ENCODE measurements around the gene DLAT. TPM values are rescaled to one million over a fixed set of nuclear protein-coding genes. Genes with fewer than 3 reads are reported as not detected.
A peak's percentile ranks its signal among the peaks of the same experiment; 100 is the strongest.

Gene DLAT
- total RNA-seq, 1 donor from 2014 or later = 34.2 TPM

DNA sequence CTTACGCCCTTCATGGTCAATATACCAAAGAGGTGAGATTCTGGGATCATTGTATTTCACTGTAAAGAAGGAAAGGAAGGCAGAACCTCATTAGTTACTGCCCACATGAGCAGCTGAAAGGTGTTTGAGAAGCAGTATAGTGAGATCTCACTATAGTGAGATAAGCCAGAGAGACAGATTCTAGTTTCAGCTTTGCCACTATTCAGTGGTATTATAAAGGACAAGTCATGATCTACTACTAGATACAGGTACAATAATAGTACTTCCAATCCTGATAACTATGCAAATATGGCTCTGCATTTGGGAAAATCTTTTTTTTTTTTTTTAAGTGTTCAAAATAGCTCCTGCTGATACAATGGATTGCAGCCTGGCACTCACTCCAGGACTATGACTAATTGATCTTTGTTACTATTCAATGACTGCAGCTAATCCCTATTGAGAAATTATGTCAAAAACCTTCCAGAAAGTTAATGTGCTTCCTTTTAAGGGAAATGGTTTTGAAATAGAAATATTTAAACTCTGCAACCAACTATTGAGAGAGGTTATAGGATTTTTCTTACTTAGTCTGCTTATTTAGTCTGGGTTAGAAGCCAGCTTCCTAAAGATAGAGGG, 8.3 kb upstream of the DLAT start:
- TF ChIP-seq, protein P1, sequence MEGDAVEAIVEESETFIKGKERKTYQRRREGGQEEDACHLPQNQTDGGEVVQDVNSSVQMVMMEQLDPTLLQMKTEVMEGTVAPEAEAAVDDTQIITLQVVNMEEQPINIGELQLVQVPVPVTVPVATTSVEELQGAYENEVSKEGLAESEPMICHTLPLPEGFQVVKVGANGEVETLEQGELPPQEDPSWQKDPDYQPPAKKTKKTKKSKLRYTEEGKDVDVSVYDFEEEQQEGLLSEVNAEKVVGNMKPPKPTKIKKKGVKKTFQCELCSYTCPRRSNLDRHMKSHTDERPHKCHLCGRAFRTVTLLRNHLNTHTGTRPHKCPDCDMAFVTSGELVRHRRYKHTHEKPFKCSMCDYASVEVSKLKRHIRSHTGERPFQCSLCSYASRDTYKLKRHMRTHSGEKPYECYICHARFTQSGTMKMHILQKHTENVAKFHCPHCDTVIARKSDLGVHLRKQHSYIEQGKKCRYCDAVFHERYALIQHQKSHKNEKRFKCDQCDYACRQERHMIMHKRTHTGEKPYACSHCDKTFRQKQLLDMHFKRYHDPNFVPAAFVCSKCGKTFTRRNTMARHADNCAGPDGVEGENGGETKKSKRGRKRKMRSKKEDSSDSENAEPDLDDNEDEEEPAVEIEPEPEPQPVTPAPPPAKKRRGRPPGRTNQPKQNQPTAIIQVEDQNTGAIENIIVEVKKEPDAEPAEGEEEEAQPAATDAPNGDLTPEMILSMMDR (IDR thresholded peaks at IDR 0.05; ENCODE audit: insufficient read depth, low read depth, low read length) = no peak
- no peak for TF ChIP-seq EZH2 (IDR thresholded peaks at IDR 0.05; ENCODE audit: insufficient read depth, low read length)
- Mint-ChIP-seq H3K9me3 (ENCODE audit: unreplicated experiment) (no peaks in the 10 kb centered on the region), H3K36me3 (ENCODE audit: low read depth, unreplicated experiment) (peaks cover 10% of the 10 kb centered on the region), H3K4me1 (ENCODE audit: low read depth, unreplicated experiment) (peaks cover 20% of the 10 kb centered on the region), H3K27ac (ENCODE audit: unreplicated experiment) (no peak overlapping the region), H3K27me3 (ENCODE audit: low read depth, unreplicated experiment) (no peaks in the 10 kb centered on the region), H3K4me3 (ENCODE audit: unreplicated experiment) (no peak overlapping the region)
- Histone ChIP-seq H3K4me1 (ENCODE audit: insufficient read depth, low read length) (peaks cover 17% of the 10 kb centered on the region), H3K27me3 (ENCODE audit: insufficient read depth, low read length) (no peaks in the 10 kb centered on the region), H3K4me3 (ENCODE audit: insufficient read depth, low read depth, low read length) (no peak overlapping the region), H3K27ac (ENCODE audit: low read depth, low read length) (peak overlapping the region; percentile 57), H3K79me2 (ENCODE audit: insufficient read depth, low read length) (no peaks in the 10 kb centered on the region), H3K36me3 (ENCODE audit: insufficient read depth, low read length) (peaks cover 15% of the 10 kb centered on the region), H4K20me1 (ENCODE audit: insufficient read depth, low read length) (no peaks in the 10 kb centered on the region), H3K9ac (ENCODE audit: low read length) (peak overlapping the region; percentile 4), H3K4me2 (ENCODE audit: low read length) (peak overlapping the region; percentile 45), H2AFZ (ENCODE audit: low read depth, low read length) (no peak overlapping the region), H3K9me3 (ENCODE audit: insufficient read depth, low read depth, low read length) (no peaks in the 10 kb centered on the region)
- no peak for FAIRE-seq
- DNase-seq (ENCODE audit: low read depth) = peak; percentile 40

DNA sequence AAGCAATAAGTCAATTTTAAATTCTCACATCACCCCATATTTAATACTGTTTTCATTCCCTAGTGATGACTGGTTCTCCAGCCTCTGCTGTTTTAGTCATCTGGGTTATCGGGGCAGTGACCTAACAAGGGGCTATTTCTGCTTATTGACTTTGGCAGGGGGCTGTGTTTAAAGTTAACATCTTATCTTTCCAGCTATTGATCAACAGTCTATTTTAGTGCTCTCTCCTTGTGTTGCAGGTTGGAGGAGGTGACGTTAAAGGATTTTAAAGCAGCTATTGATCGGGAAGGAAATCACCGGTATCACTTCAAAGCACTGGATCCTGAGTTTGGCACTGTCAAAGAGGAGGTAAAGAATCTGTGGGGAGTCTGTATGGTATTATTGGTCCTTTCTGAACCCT, 7.7 kb upstream of the DLAT start:
- H3K4me3 ChIP-seq (ENCODE audit: insufficient read depth, low read depth, low read length) = no peak overlapping the region
- peaks cover 17% of the 10 kb centered on the region for H3K4me1 ChIP-seq (ENCODE audit: insufficient read depth, low read length)
- H3K4me1 Mint-ChIP-seq (ENCODE audit: low read depth, unreplicated experiment) = peaks cover 20% of the 10 kb centered on the region
- no peak overlapping the region for H3K4me3 Mint-ChIP-seq (ENCODE audit: unreplicated experiment)
- H3K27ac Mint-ChIP-seq (ENCODE audit: unreplicated experiment) = no peak overlapping the region
- no peak overlapping the region for H3K27ac ChIP-seq (ENCODE audit: low read depth, low read length)
- peak; percentile 53 for DNase-seq (ENCODE audit: low read depth)
- H3K79me2 ChIP-seq (ENCODE audit: insufficient read depth, low read length) = no peaks in the 10 kb centered on the region
- H3K27me3 Mint-ChIP-seq (ENCODE audit: low read depth, unreplicated experiment) = no peaks in the 10 kb centered on the region
- H3K36me3 ChIP-seq (ENCODE audit: insufficient read depth, low read length) = peaks cover 15% of the 10 kb centered on the region
- H3K36me3 Mint-ChIP-seq (ENCODE audit: low read depth, unreplicated experiment) = peaks cover 10% of the 10 kb centered on the region
- no peaks in the 10 kb centered on the region for H3K9me3 ChIP-seq (ENCODE audit: insufficient read depth, low read depth, low read length)
- H3K9me3 Mint-ChIP-seq (ENCODE audit: unreplicated experiment) = no peaks in the 10 kb centered on the region
- no peak for TF ChIP-seq EZH2 (IDR thresholded peaks at IDR 0.05; ENCODE audit: insufficient read depth, low read length)
- TF ChIP-seq, protein P1 (IDR thresholded peaks at IDR 0.05; ENCODE audit: insufficient read depth, low read depth, low read length) = no peak
- no peaks in the 10 kb centered on the region for H4K20me1 ChIP-seq (ENCODE audit: insufficient read depth, low read length)
- H3K27me3 ChIP-seq (ENCODE audit: insufficient read depth, low read length) = no peaks in the 10 kb centered on the region
- H3K9ac ChIP-seq (ENCODE audit: low read length) = no peak overlapping the region
- no peak overlapping the region for H2AFZ ChIP-seq (ENCODE audit: low read depth, low read length)
- peak; percentile 20 for FAIRE-seq
- peak overlapping the region; percentile 45 for H3K4me2 ChIP-seq (ENCODE audit: low read length)

DNA sequence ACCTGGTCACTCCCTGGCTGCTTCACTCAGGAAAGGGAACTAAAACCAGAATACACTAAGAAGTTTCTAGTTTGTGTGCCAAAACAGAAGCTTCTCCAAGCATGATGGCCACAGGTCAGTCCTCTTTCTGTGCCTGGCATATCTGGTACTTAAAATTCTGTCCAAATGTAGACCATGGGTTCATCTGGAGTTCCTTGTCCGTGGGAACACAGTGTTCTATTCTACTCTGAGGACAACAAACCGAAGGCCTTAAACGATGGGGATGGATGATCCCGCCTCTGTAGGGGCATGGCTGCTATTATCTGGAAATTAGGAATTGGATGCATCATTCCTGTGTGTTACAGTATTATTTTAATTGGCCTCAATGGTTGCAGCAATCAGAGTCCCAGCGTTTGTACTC, 6.1 kb upstream of the DLAT start:
- H2AFZ ChIP-seq (ENCODE audit: low read depth, low read length) = no peak overlapping the region
- no peak for TF ChIP-seq EZH2 (IDR thresholded peaks at IDR 0.05; ENCODE audit: insufficient read depth, low read length)
- Mint-ChIP-seq H3K27me3 (ENCODE audit: low read depth, unreplicated experiment) (no peaks in the 10 kb centered on the region), H3K4me3 (ENCODE audit: unreplicated experiment) (no peak overlapping the region), H3K36me3 (ENCODE audit: low read depth, unreplicated experiment) (peaks cover 10% of the 10 kb centered on the region), H3K27ac (ENCODE audit: unreplicated experiment) (no peak overlapping the region), H3K9me3 (ENCODE audit: unreplicated experiment) (no peaks in the 10 kb centered on the region), H3K4me1 (ENCODE audit: low read depth, unreplicated experiment) (peaks cover 16% of the 10 kb centered on the region)
- FAIRE-seq (no peak), DNase-seq (ENCODE audit: low read depth) (no peak)
- no peaks in the 10 kb centered on the region for H3K79me2 ChIP-seq (ENCODE audit: insufficient read depth, low read length)
- no peaks in the 10 kb centered on the region for H3K9me3 ChIP-seq (ENCODE audit: insufficient read depth, low read depth, low read length)
- peaks cover 15% of the 10 kb centered on the region for H3K36me3 ChIP-seq (ENCODE audit: insufficient read depth, low read length)
- no peak overlapping the region for H3K27ac ChIP-seq (ENCODE audit: low read depth, low read length)
- no peak overlapping the region for H3K4me2 ChIP-seq (ENCODE audit: low read length)
- no peak overlapping the region for H3K4me3 ChIP-seq (ENCODE audit: insufficient read depth, low read depth, low read length)
- peaks cover 18% of the 10 kb centered on the region for H3K4me1 ChIP-seq (ENCODE audit: insufficient read depth, low read length)
- H3K9ac ChIP-seq (ENCODE audit: low read length) = no peak overlapping the region
- H3K27me3 ChIP-seq (ENCODE audit: insufficient read depth, low read length) = no peaks in the 10 kb centered on the region
- H4K20me1 ChIP-seq (ENCODE audit: insufficient read depth, low read length) = no peaks in the 10 kb centered on the region

Data from astrocyte (in vitro differentiated cells and primary cell).